Uterus (tissue), 2 donors: ENCODE measurements around the gene TNS1.
A peak's percentile ranks its signal among the peaks of the same experiment; 100 is the strongest.

ENCODE experiments used
- POLR2A ChIP-seq, 2 donors: fragments of 450-650 bp; IDR thresholded peaks; one replicate each; pipeline ENCODE4 v1.6.1; 2016; ENCODE audit warnings: antibody characterized with exemption in 2 of 2, mild to moderate bottlenecking in 1 of 2, moderate library complexity in 1 of 2
- TF ChIP-seq, protein P1 (sequence below), 4 experiments: fragments of 200-600 bp in 2 of 4; fragments of 450-650 bp in 2 of 4; sonication (generic) in 2 of 4; IDR thresholded peaks; one replicate each; pipeline ENCODE4 v1.5.1; 2016 to 2019; ENCODE audit warnings: antibody characterized with exemption in 4 of 4, mild to moderate bottlenecking in 2 of 4, moderate library complexity in 1 of 4

GRCh38 chr2:217979151-217979811, 23.5 kb downstream of the TNS1 start:
- TF ChIP-seq, protein P1, sequence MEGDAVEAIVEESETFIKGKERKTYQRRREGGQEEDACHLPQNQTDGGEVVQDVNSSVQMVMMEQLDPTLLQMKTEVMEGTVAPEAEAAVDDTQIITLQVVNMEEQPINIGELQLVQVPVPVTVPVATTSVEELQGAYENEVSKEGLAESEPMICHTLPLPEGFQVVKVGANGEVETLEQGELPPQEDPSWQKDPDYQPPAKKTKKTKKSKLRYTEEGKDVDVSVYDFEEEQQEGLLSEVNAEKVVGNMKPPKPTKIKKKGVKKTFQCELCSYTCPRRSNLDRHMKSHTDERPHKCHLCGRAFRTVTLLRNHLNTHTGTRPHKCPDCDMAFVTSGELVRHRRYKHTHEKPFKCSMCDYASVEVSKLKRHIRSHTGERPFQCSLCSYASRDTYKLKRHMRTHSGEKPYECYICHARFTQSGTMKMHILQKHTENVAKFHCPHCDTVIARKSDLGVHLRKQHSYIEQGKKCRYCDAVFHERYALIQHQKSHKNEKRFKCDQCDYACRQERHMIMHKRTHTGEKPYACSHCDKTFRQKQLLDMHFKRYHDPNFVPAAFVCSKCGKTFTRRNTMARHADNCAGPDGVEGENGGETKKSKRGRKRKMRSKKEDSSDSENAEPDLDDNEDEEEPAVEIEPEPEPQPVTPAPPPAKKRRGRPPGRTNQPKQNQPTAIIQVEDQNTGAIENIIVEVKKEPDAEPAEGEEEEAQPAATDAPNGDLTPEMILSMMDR (IDR thresholded peaks at IDR 0.05) = no peak
- TF ChIP-seq POLR2A (IDR thresholded peaks at IDR 0.05) = peak in 1 of 2 donors; percentile 6
